Omental fat pad (tissue), 4 donors: ENCODE data around the gene C11orf42. TPM values are rescaled to one million over a fixed set of nuclear protein-coding genes. Genes with fewer than 3 reads are reported as not detected.

Experiments
- ATAC-seq: fragments of 150-250 bp; one replicate; pipeline ENCODE4 v1.9.1; 2016; ENCODE audit warnings: mild to moderate bottlenecking, moderate library complexity; ENCODE audit not compliant: low FRiP score
- DNase-seq: peaks from one replicate; pipeline ENCODE4 v3.0.0-alpha.2; 2019; ENCODE audit warnings: low spot score
- total RNA-seq, 4 donors: library from RNA; depleted of rRNA; stranded (reverse); fragments of >200 nt; gene quantifications; one replicate each; pipeline ENCODE4 v1.1.0, GENCODE V29; 2016
- TF ChIP-seq, protein P1 (sequence below), 3 donors: fragments of 450-650 bp; IDR thresholded peaks; one replicate each; pipeline ENCODE4 v1.5.1; 2016 to 2017; ENCODE audit warnings: antibody characterized with exemption in 3 of 3, mild to moderate bottlenecking in 3 of 3, moderate library complexity in 2 of 3

The C11orf42 gene
- total RNA-seq, result not detected

DNA sequence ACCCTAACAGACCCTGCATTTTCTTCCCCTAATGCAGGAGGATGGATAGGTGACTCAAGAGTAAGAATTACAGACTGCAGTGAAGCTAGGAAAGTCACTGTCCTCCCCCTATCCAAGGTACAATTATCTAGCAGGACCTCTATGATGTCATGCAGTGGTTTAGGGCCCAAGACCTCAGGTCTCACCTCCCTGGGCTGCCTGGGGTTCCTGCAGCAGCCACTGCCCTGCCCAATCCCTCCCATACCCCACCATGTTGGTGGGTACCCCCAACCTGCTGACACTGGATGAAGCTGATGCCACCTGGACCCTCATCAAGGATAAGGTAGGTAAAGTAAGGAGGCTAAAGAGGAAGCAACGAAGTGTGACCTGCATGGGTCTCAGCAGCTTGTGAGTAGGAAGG, at the start of gene C11orf42:
C11orf42 (plus strand) TSS at position 192 of the 400 bp plus-strand sequence; CDS start at position 251, 59 bp downstream.
- ATAC-seq (no peak), DNase-seq (no peak)
- TF ChIP-seq, protein P1, sequence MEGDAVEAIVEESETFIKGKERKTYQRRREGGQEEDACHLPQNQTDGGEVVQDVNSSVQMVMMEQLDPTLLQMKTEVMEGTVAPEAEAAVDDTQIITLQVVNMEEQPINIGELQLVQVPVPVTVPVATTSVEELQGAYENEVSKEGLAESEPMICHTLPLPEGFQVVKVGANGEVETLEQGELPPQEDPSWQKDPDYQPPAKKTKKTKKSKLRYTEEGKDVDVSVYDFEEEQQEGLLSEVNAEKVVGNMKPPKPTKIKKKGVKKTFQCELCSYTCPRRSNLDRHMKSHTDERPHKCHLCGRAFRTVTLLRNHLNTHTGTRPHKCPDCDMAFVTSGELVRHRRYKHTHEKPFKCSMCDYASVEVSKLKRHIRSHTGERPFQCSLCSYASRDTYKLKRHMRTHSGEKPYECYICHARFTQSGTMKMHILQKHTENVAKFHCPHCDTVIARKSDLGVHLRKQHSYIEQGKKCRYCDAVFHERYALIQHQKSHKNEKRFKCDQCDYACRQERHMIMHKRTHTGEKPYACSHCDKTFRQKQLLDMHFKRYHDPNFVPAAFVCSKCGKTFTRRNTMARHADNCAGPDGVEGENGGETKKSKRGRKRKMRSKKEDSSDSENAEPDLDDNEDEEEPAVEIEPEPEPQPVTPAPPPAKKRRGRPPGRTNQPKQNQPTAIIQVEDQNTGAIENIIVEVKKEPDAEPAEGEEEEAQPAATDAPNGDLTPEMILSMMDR (IDR thresholded peaks at IDR 0.05), result no peak

DNA sequence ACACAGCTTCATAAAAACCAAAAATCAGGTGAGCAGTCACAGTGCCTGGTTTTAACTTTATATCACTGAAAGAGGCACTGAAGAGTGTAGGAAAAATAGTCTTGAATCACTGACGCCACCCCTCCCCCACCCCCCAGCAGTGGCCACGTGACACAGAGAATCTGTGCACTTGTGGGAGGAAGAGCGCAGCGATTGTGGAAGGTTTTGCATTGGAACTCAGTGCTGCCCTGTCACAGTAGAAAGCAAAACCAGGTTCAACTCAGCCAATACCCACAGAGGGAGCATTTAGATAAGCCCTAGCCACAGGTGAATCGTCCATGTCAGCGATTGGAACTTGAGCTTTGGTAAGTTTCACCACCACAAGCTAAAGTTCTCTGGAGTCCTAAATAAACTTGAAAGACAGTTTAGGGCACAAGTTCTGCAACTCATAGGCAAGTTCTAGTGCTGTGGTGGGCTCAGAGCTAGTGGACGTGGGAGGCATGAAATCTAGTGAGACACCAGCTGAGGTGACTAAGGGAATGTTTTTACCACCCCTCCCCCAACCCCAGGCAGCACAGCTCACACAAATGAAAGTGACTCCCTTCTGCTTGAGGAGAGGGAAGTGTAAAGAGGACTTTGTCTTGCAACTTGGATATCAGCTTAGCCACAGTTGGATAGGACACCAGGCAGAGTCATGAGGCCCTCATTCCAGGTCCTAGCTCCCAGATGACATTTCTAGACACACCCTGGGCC, 48.6 kb upstream of the C11orf42 start:
- TF ChIP-seq, protein P1 (IDR thresholded peaks at IDR 0.05), result no peak
- ATAC-seq, result no peak
- no peak for DNase-seq

GRCh38 chr11:6170226-6170625, 35.1 kb upstream of the C11orf42 start, which contains the start of gene OR52B2:
TSS of gene OR52B2 (minus strand) at chr11:6170326. CDS start at chr11:6170326, 0 bp downstream.
- TF ChIP-seq, protein P1 (IDR thresholded peaks at IDR 0.05), result no peak
- no peak for ATAC-seq
- DNase-seq, result no peak

- no peak for ATAC-seq
- TF ChIP-seq, protein P1 (IDR thresholded peaks at IDR 0.05), result no peak
- DNase-seq, result no peak
Observed at GRCh38 chr11:6175440-6175839, 29.9 kb upstream of the C11orf42 start.

DNA sequence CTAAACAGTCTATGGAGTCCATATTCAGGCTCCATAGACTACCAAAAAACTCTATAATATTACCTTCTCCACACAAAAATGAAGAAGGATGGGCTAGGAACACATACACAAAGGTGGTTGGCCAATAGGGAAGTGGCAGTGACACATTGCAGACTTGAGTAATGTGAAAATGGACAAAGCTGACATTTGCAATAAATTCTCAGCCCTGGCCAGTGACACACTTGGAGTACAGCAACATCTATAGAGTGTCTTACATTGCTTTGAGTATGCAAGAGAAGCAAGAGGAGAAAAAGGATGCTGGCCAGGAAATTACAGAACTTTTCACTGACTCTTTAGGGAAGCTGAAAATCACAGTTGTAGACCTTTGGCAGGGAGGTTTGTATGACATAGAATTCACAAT, 13.6 kb upstream of the C11orf42 start:
- TF ChIP-seq, protein P1 (IDR thresholded peaks at IDR 0.05), result no peak
- DNase-seq (no peak), ATAC-seq (no peak)

DNA sequence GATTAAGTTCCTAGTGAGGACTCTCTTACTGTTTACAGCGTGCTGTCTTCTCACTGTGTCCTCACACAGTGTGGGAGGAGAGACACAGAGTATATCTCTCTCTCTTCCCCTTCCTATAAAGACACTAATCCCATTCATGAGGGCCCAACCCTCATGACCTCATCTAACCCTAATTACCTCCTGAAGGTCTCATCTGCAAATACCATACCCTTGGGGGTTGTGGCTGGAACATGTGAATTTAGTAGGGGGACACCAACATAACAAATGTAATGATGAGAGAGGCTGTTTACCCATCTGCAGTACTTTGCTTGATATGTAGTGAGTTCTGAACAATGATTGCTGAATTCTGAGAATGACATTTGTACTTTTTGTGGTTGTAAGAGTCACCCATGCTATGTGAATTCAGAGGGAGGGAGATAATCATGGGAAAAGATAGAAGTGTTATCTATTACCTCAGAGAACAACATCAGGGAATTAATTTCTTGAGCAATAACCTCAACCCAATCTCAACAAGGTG, 11.2 kb upstream of the C11orf42 start:
- DNase-seq, result no peak
- ATAC-seq, result no peak
- TF ChIP-seq, protein P1 (IDR thresholded peaks at IDR 0.05), result no peak

DNA sequence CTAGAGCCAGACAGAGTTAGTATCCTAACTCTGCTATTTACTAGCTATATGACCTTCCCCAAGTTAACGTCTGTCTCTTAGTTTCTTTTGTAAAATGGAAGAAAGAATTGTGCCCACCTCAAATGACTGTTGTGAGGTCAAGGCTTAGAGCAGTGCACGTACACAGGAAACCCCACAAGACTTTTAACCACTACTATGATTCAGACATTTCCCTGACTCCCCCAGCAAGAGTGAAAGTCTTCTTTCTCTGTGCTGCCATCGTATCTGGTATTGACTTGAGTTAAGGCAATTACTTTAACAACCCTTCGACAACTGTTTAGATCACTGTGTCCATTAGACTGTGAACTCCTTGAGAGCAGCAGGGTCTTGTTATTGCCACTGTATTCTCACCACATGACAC, 9.0 kb upstream of the C11orf42 start:
- DNase-seq (no peak), ATAC-seq (no peak)
- TF ChIP-seq, protein P1 (IDR thresholded peaks at IDR 0.05), result no peak
